SU-DHL-6 (cell line): ENCODE measurements around the gene SPN.

ENCODE experiments used
- H2AFZ ChIP-seq: fragments of 200-600 bp; sonication (generic); 2 replicates; pipeline ENCODE4 v1.6.1; 2014; ENCODE audit warnings: low read depth, mild to moderate bottlenecking, moderate library complexity, mixed read lengths, antibody characterized with exemption, low read length; ENCODE audit not compliant: severe bottlenecking
- H3F3A ChIP-seq: fragments of 200-600 bp; shearing (Covaris generic); 2 replicates; pipeline ENCODE4 v1.6.0; 2016; ENCODE audit warnings: antibody characterized with exemption, mild to moderate bottlenecking; ENCODE audit not compliant: insufficient read depth
- H3K27ac ChIP-seq: fragments of 200-600 bp; sonication (generic); 2 replicates; pipeline ENCODE4 v1.5.1; 2016; ENCODE audit warnings: low read depth, mild to moderate bottlenecking, low read length, moderate library complexity, mixed read lengths
- H3K27me3 ChIP-seq: fragments of 200-600 bp; sonication (generic), shearing (Covaris generic); 2 replicates; pipeline ENCODE4 v1.6.0; 2014; ENCODE audit warnings: mild to moderate bottlenecking, low read length
- H3K36me3 ChIP-seq: fragments of 200-600 bp; sonication (generic); 2 replicates; pipeline ENCODE4 v1.6.1; 2014; ENCODE audit warnings: mild to moderate bottlenecking, low read length, mixed read lengths
- H3K4me2 ChIP-seq: fragments of 300-600, 200-600 bp; shearing (Covaris generic), sonication (generic); 2 replicates; pipeline ENCODE4 v1.6.0; 2014; ENCODE audit warnings: low read length, low read depth, mild to moderate bottlenecking; ENCODE audit not compliant: poor library complexity, severe bottlenecking
- H3K4me3 ChIP-seq: fragments of 200-600 bp; sonication (generic); 2 replicates; pipeline ENCODE4 v1.5.1; 2014; ENCODE audit warnings: antibody characterized with exemption, low read length, mild to moderate bottlenecking, mixed read lengths; ENCODE audit not compliant: insufficient read depth, poor library complexity, severe bottlenecking
- H3K79me2 ChIP-seq: fragments of 200-600 bp; sonication (generic); 2 replicates; pipeline ENCODE4 v1.6.1; 2014; ENCODE audit warnings: mild to moderate bottlenecking, low read length, moderate library complexity; ENCODE audit not compliant: insufficient read depth
- H3K9ac ChIP-seq: fragments of 200-600 bp; sonication (generic); 2 replicates; pipeline ENCODE4 v1.7.0; 2014; ENCODE audit warnings: mild to moderate bottlenecking, low read length
- H3K9me2 ChIP-seq: fragments of 200-600 bp; sonication (generic); replicated peaks from 2 replicates; pipeline ENCODE4 v1.6.1; 2014; ENCODE audit warnings: low read length; ENCODE audit not compliant: insufficient read depth
- H3K9me3 ChIP-seq: fragments of 200-600 bp; sonication (generic); 2 replicates; pipeline ENCODE4 v1.6.1; 2014; ENCODE audit warnings: low read length, mixed read lengths; ENCODE audit not compliant: insufficient read depth
- H4K20me1 ChIP-seq: fragments of 200-600 bp; sonication (generic); 2 replicates; pipeline ENCODE4 v1.6.1; 2014; ENCODE audit warnings: low read depth, mild to moderate bottlenecking, antibody characterized with exemption, low read length, moderate library complexity, mixed read lengths
- CTCF ChIP-seq: fragments of 200-600 bp; sonication (generic); IDR thresholded peaks from one replicate; pipeline ENCODE4 v1.5.1; 2017; ENCODE audit warnings: antibody characterized with exemption, mild to moderate bottlenecking, low read length, moderate library complexity; ENCODE audit not compliant: insufficient read depth, poor library complexity, severe bottlenecking
- EZH2phosphoT487 ChIP-seq: fragments of 200-600 bp; sonication (generic), shearing (Covaris generic); conservative IDR thresholded peaks from 2 replicates; pipeline ENCODE4 v1.6.1; 2018; ENCODE audit warnings: mild to moderate bottlenecking, antibody characterized with exemption, low read length, moderate library complexity, mixed read lengths

SPN gene

GRCh38 chr16:29680180-29680598 lies 17.1 kb downstream of the SPN start:
- H3K9ac ChIP-seq: no peak overlapping the region
- H3K79me2 ChIP-seq: no peaks in the 10 kb centered on the region

GRCh38 chr16:29683543-29684090 lies 20.6 kb downstream of the SPN start:
- H3F3A ChIP-seq: no peaks in the 10 kb centered on the region
- H3K4me2 ChIP-seq: no peak overlapping the region
- no peaks in the 10 kb centered on the region for H4K20me1 ChIP-seq
- no peak overlapping the region for H3K9ac ChIP-seq
- H3K36me3 ChIP-seq: no peaks in the 10 kb centered on the region
- H2AFZ ChIP-seq: no peak overlapping the region
- H3K9me2 ChIP-seq: no peaks in the 10 kb centered on the region
- no peaks in the 10 kb centered on the region for H3K79me2 ChIP-seq
- H3K27ac ChIP-seq: no peak overlapping the region
- H3K4me3 ChIP-seq: no peak overlapping the region
- H3K27me3 ChIP-seq: no peaks in the 10 kb centered on the region
- TF ChIP-seq EZH2phosphoT487: no peak
- TF ChIP-seq CTCF: no peak
- H3K9me3 ChIP-seq: no peaks in the 10 kb centered on the region

More at GRCh38 chr16:29680180-29680598, 17.1 kb downstream of the SPN start:
- H3F3A ChIP-seq: no peaks in the 10 kb centered on the region
- no peaks in the 10 kb centered on the region for H3K9me3 ChIP-seq
- no peak overlapping the region for H3K27ac ChIP-seq
- no peaks in the 10 kb centered on the region for H4K20me1 ChIP-seq
- H3K27me3 ChIP-seq: no peaks in the 10 kb centered on the region
- TF ChIP-seq CTCF (no peak), EZH2phosphoT487 (no peak)
- no peak overlapping the region for H2AFZ ChIP-seq
- no peak overlapping the region for H3K4me2 ChIP-seq
- H3K4me3 ChIP-seq: no peak overlapping the region
- H3K36me3 ChIP-seq: no peaks in the 10 kb centered on the region
- H3K9me2 ChIP-seq: no peaks in the 10 kb centered on the region

- no peaks in the 10 kb centered on the region for H3K9me2 ChIP-seq
- no peaks in the 10 kb centered on the region for H3K27me3 ChIP-seq
- H3K27ac ChIP-seq: no peak overlapping the region
- H4K20me1 ChIP-seq: no peaks in the 10 kb centered on the region
- H3K4me3 ChIP-seq: no peak overlapping the region
- no peak overlapping the region for H3K4me2 ChIP-seq
- no peaks in the 10 kb centered on the region for H3K9me3 ChIP-seq
- TF ChIP-seq CTCF: no peak
- no peak for TF ChIP-seq EZH2phosphoT487
- no peaks in the 10 kb centered on the region for H3K79me2 ChIP-seq
- H3F3A ChIP-seq: no peaks in the 10 kb centered on the region
- no peak overlapping the region for H3K9ac ChIP-seq
- no peak overlapping the region for H2AFZ ChIP-seq
- no peaks in the 10 kb centered on the region for H3K36me3 ChIP-seq
Observed at GRCh38 chr16:29684679-29685078, 21.6 kb downstream of the SPN start.
